Fibroblast of upper back skin (primary cell): Measurements from ENCODE around the gene C6orf141.
A peak's percentile ranks its signal among the peaks of the same experiment; 100 is the strongest.

Experiments
- DNase-seq: peaks from one replicate; pipeline ENCODE4 v3.0.0-alpha.2; 2013

C6orf141 gene

GRCh38 chr6:49540614-49541013, 9.9 kb upstream of the C6orf141 start:
- peak; percentile 20 for DNase-seq

GRCh38 chr6:49541210-49541724, 9.2 kb upstream of the C6orf141 start:
- peak; percentile 86 for DNase-seq

DNA sequence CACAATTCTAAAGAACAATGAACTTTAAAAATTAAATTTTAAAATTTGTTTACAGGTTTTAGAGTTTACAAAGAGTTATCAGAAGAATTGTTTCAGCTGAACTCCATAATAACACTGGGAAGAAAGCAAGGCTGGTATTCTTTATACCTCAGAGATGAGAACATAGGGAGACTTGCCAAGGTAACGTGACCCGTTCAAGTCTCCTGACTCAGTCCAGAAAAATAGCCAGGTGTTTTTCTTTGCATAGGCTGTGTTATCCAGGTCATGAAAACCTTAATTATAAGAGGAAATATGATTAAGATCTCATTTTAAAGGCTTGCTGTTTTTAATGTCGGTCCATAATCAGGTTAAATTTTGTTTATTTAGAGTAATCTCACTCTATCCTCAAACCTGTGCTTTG, 8.5 kb upstream of the C6orf141 start:
- DNase-seq, result no peak

DNA sequence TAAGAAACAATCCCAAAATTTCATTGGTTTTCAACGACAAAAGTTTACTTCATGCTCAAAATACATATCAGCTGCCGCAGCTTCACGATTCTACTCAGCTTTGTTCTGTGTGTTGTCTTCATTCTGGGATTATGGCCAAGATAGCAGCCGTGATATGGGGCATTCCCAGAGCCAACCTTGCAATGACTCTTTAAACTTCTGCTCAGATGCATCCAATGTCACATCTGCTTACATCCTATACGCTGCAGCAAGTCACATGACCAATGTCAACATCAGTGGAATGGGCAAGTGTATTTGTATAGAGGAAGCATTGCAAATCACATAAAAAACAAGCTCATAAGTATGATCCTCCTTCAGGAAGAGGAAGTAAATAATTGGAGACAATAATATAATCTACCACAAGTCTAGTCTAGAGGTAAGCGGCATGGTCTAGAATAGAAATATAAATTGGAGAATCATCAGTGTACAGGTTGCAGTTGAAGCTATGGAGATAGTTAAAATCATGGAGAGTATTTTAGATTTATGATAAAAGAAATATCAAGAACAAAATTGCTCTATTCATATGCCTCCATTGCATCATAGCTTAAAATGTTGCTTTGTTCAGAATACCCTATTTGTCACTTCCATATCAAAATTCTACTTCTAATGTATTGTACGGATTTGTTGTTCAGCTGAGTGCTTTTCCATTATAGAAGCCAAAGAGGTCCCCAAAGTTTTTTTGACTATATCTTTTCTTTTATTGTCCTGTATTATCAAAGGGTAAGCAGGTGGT, 7.2 kb upstream of the C6orf141 start:
- DNase-seq, result no peak

GRCh38 chr6:49546331-49546730, 4.1 kb upstream of the C6orf141 start:
- DNase-seq, result no peak

DNA sequence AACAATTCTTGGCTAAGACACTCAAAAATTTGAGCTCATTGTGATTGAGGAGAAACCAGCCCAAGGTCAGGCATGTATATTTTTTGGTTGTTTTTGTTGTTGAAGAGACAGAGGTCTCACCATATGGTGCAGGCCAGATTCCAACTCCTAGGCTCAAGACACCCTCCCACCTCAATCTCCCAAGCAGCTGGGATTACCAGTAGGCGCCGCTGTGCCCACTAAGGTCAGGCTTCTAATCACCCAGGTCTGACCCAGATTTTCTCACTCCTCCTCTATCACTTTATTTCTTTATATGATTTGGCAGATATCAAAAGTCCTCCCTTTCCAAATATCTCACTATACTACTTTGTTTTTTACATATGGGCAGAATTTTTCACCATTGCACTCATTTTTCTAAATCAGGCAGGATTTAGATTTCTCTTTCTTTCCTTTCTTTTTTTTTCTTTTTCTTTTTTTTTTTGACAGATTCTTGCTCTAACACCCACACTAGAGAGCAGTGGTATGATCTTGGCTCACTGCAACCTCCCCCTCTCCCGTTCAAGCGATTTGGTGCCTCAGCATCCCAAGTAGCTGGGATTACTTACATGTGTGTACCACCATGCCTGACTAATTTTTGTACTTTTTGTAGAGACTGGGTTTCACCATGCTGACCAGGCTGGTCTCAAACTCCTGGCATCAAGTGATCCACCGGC, 1.7 kb upstream of the C6orf141 start:
- no peak for DNase-seq

GRCh38 chr6:49549691-49550491, 577 bp upstream of the C6orf141 start:
- DNase-seq, result no peak

GRCh38 chr6:49551078-49551865, 804 bp downstream of the C6orf141 start:
- peak; percentile 43 for DNase-seq

DNA sequence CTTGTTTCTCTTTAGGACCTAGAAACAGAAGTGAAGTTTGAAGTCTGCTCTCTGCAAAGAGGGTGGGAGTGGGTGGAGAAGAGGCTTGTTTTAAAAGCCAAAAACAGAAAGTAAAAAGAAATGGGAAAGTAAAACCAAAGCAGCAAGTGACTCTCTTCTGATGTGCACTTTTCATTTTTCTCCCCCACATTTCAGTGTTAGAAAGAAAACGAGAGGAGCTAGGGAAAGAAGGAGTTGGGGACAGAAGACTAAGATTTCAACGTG, 1.3 kb downstream of the C6orf141 start:
- DNase-seq, result no peak

GRCh38 chr6:49552596-49552995, 2.1 kb downstream of the C6orf141 start:
- DNase-seq, result no peak

DNA sequence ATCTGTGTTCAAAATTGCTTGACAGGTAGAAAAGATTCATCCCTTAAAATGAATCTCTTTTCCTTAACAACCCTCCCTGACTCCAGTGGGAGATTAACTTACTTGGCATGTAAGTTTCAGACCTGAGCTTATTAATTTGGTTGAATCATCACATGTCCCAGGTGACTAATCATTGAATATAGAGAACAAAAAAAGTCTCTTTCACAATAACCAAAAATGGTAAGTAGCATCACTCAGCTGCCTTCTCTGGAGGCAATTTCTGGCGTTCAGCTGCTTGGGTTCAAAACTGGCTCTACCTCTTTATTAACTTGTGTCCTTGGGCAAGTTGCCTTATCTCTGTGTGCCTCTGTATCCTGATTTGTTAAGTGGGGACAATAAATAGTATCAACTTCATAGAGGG, 2.9 kb downstream of the C6orf141 start:
- DNase-seq, result peak; percentile 67

- DNase-seq, result no peak
These were observed 5.5 kb downstream of the C6orf141 start for GRCh38 chr6:49555951-49556350.

DNA sequence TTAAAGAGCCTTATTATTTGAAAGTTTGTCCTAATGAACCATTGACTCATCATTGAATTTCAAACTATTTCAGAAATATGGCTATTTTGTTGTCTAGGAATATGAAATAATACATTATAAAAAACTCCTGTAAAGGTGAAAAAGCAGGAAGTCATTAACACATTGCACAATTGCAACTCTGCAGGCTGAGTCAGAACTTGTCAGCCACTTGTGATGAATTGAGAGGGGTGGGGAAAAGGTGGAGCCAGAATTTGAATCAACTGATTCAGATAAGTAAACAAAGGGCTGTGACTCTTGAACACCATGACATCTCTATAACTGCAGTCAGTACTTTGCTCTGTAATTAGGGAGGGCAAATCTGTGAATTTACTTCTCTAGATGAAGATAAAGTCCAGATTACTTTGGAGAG, 6.0 kb downstream of the C6orf141 start:
- peak; percentile 63 for DNase-seq

GRCh38 chr6:49557177-49557576, 6.7 kb downstream of the C6orf141 start:
- no peak for DNase-seq

DNA sequence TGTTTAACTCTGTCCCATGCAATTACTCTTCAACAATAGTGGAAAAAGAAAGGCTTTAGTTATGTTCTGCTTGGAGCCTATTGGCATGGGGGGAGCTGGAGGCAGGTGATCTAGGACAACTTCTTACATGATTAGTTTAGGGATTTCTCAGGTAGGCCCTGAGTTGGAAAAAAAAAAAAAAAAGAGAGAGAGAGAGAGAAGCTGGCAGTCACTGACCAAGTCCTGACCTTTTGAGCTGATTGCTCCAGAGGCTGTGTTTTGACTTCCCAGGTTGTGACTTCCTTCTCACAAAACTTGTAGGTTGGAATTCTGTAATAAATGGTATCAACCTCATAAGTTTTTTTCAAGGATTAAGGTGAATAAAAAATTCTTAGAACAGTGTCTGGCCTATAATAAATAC, 7.8 kb downstream of the C6orf141 start:
- no peak for DNase-seq

DNA sequence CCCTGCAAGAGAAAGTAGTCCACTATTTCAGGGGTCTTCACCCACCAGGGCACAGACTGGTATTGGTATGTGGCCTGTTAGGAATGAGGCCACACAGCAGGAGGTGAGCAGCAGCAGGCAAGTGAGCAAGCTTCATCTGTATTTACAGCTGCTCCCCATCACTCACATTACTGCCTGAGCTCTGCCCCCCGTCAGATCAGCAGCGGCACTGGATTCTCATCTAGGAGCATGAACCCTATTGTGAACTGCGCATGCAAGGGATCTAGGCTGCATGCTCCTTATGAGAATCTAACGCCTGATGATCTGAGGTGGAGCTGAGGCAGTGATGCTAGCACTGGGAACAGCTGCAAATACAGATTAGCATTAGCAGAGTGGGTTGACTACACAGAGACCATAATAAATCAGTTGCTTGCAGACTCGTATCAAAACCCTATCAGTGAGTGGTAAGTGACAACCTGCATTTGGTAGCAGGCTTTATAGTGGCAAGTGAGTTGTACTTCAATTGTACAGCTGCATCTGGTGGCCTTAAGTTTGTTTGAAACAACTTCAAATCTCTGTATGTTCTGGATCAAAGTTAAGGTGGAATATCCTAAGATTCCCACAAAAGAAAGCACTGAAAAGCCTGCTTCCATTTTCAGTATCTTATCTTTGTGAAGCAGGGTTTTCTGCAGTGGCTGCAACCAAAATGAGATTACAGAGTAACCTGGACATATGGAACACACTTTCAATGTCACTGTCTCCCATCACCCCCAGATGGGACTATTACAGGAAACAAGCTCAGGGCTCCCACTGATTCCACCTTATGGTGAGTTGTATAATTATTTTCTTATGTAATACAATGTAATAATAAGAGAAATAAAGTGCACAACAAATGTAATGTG, 12.8 kb downstream of the C6orf141 start:
- no peak for DNase-seq

DNA sequence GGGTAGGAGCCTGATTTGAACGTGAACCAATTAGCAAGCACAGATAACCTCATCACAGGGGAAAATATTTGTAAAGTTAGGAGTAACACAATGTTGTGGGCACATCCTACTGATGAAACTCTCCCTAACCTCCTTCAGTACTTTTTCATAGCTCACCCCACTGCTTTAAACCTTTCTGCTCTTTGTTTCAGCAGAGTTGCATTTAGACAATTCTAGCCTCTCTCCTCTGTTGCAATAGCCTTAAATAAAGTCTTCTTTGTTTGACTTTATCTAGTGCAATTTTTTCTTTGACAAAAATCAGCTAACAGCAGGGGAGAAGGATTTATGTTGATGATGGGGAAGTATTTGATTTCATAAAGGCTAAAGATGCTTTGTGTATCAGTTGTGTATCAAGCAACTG, 14.1 kb downstream of the C6orf141 start:
- DNase-seq, result no peak

GRCh38 chr6:49565261-49565660, 14.8 kb downstream of the C6orf141 start:
- DNase-seq, result no peak

- DNase-seq, result no peak
These were observed 15.4 kb downstream of the C6orf141 start for GRCh38 chr6:49565855-49566254.

GRCh38 chr6:49570474-49571079, 20.1 kb downstream of the C6orf141 start:
- no peak for DNase-seq

DNA sequence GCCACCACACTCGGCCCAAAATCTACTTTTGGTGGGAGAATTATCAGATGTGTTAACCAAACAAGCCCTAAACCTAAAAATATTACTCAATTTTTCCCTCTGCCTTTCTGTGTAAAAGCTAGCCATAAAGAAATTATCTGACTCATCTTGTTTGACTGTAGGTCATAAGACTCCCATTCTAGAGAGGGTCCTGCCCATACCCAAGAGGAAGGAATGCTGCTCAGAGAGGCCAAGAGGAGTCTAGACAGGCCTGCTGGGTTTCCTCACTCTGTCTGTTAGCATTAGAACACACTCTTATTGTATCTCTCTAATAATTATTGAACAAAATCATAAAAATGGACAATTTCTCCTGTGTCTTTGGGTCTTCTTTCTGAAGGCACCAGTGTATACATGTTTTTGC, 26.1 kb downstream of the C6orf141 start:
- no peak for DNase-seq
